CD4-positive, alpha-beta T cell treated with Interferon gamma for 1 hour (primary cell): ENCODE data around the gene FAM237B.
"Not testable (repeated sequence)": the region's sequence is repeated elsewhere in the genome, so short reads cannot be mapped to it uniquely, and the experiment has no call there.

ENCODE experiments used
- DNase-seq: peaks from one replicate; pipeline ENCODE4 v3.0.0-alpha.2; 2020

Gene FAM237B

DNA sequence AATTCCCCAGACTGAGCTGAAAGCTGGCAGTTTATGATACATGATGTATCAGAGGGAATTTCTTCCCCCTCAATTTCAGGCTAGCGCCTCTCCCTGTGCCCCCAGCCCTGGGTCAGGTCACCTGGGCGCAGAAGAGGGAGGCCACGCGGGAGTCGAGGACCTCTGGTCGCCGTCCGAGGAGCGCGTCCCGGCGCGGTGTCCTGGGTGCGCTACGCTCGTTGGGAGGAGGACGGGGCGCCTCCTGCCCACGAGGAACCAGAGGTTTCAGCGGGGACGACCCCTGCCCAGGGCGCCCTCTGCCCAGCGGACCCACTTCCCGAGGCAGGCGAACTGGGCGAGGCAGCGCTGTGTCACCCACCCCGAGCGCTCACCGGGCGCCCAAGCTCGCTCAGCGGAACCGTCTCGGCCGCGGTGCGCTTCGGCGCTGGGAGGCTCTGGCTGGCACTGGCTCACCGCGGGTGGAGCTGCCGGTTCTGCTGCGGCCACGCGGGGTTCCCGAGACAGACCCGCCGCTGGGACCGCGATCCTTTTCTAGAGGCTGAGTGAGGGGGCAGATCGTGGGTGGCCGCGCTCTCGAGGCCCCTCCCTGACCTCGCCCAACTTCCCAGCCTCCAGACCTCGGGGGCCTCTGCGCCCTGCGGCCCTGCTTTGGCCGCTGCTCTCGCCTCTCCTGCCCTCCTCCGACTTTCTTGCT lies at the start of gene FAM237B:
Gene FAM237B, minus strand, starts transcription at position 504 of the 694 bp plus-strand sequence. CDS start 1,556 bp downstream, outside the sequence.
- no peak for DNase-seq

DNA sequence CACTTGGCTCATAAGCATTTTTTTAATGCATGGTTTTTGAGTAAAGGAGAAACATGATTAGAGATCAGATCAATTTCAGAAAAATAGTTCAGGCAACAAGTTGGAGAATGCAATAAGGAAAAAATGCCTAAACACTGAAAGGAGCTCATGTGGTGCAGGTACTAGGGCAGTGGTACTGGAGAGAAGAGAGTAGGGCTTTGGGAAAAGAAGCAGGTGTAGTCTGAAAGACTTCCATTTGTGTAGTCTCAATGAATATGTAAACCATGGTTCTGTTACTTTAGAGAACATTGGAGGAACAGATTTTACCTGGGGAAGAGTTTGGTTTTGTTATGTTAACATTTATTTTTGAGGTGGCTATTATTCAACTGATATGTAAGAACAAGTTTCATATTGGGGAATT lies 30.9 kb upstream of the FAM237B start:
- DNase-seq = no peak

GRCh38 chr7:90350032-90350431 lies 28.9 kb upstream of the FAM237B start:
- not testable (repeated sequence) for DNase-seq

DNA sequence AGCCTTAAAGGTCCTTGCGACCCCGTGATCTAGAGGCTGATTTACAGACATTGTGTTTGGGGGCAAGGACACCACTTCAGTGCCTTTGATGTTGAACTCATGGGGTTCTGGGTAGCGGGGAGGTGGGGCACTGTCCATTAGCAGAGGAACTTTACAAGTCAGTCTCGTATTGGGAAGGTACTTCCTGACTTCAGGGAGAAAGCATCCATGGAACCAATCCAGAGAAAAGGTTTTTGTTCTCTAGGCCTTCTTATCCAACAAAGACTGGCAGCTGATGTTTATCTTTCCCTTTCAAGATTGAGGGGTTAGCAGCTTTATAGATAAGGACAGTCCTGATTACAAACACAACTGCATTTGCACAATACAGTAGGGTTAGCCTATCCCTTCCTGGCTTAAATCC lies 28.2 kb upstream of the FAM237B start:
- DNase-seq = no peak

DNA sequence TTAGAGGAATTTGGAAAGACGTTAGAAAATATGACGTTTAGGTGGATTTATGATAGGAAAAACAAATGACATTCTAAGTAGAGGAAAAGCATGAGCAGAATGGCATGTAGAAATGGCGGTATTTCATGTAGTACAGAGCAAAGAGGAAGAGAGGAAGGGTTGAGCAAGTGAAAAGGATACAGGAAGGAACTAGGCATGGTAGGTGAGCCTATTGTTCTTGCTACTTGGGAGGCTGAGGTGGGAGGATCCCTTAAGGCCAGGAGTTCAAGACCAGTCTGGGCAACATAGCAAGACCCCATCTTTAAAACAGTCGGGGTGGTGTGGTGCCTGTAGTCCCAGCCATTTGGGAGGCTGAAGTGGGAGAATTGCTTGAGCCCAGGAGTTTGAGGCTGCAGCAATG lies 26.7 kb upstream of the FAM237B start:
- no peak for DNase-seq

- DNase-seq = peak; percentile 94
These were observed 25.4 kb upstream of the FAM237B start, which contains the start of gene GTPBP10 for GRCh38 chr7:90346336-90347125. GTPBP10 (plus strand) TSS chr7:90346716; CDS start chr7:90346742, 26 bp downstream.

DNA sequence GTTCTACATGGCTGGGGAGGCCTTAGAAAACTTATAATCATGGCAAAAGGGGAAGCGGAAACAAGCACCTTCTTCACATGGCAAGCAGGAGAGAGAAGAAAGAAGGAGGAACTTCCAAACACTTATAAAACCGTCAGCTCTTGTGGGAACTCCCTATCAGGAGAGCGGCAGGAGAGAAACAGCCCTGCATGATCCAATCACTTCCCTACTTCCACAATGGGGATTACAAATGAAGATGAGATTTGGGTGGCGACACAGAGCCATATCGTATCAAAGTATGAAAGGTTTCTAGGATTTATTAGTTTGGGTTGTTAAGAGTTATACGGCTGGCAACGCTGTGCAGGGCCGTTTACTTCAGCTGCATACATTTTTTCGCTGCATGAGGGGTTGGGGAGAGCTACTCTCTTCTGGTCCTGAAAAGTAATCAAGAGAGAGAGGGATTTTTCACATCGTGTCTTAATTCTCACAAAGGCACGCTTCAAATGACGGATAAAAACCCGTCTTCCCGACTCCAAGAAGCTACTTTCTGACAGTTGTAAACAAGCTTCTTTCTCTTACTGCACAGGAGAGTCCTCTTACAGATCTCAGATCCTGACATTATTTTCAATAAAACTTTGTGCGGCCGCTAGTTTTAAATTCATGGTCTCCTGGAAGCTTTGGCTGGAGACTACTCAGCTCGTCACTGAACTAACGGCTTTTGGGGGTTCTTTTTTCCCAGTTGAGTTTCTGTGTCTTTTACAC lies 24.7 kb upstream of the FAM237B start:
- DNase-seq = no peak

DNA sequence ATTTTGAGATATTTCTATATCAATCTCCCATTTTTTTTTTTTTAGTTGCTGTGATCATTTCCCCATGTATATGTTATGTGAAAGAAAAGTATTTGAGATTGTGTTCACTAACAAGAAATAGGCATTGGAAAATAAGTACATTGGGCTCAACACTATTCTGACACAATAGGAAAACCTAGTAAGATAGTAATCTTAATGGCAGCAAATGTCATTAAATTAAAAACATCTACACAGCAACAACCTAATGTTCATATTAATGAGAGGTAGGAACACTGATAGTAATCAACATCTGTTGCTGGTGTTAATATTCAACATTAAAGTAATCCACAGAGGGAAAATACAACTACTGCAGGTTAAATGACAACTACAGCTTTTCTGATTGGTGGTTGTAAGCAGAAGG lies 23.9 kb upstream of the FAM237B start:
- no peak for DNase-seq

- no peak for DNase-seq
These were observed 16.0 kb upstream of the FAM237B start for GRCh38 chr7:90337106-90337505.

GRCh38 chr7:90334926-90335325 lies 13.8 kb upstream of the FAM237B start:
- not testable (repeated sequence) for DNase-seq

GRCh38 chr7:90334193-90334843 lies 13.2 kb upstream of the FAM237B start:
- DNase-seq = no peak

DNA sequence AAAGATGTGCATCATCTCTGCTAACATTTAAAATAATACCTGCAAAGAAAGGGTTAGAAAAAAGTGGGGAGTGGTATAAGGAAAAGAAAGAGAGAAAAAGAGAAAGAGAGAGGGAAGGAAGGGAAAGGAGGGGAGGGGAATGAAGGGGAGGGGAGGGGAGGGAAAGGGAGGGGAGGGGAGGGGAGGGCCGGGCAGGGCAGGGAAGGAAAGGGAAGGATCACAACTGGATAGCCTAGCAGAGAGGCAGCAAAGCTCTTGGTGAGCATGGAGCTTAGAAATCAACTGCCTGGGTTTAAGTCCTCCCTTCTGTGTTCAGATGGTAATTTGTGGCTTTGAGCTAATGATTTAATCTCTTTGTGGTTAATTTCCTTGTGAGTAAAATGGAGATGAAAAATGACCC lies 5.4 kb upstream of the FAM237B start:
- DNase-seq = no peak

GRCh38 chr7:90322837-90323236 lies 1.7 kb upstream of the FAM237B start:
- DNase-seq = no peak

GRCh38 chr7:90320418-90320800 lies 695 bp downstream of the FAM237B start:
- DNase-seq = no peak

- DNase-seq = no peak
These were observed 1.1 kb downstream of the FAM237B start for GRCh38 chr7:90320014-90320413.

DNA sequence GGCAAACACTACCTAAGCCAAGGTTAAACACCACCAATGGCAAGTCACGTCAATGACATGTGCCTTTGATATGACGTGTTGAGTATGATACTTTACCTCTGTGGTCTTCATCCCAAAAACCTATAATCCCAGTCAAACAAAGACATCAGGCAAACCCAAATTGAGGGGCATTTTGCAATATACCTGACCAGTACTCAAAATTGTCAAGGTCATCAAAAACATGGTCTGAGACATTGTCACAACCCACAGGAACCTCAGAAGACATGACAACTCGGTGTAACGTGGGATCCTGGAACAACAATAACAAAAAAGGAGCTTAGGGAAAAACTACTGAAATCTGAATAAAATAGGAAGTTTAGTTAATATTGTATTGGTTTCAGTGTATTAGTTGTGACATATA lies 7.2 kb downstream of the FAM237B start:
- DNase-seq = no peak

DNA sequence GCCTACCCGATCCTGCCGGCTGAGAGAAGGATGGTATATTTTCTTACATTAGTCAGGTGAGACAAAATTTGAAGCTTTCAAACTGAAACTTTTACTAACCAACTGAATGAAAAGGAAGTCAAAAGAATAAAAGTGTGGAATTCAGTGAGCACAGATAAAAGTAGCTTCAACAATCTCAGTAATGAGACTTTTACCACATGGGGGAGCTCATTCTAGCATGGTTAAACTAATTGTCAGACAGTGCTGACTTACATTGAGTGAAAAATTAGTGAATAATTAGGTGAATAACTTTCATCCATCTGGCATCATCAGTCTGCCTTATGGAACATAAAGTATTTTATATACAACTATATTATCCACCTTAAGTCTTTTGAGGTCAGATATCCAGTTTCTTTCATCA lies 8.4 kb downstream of the FAM237B start:
- no peak for DNase-seq

DNA sequence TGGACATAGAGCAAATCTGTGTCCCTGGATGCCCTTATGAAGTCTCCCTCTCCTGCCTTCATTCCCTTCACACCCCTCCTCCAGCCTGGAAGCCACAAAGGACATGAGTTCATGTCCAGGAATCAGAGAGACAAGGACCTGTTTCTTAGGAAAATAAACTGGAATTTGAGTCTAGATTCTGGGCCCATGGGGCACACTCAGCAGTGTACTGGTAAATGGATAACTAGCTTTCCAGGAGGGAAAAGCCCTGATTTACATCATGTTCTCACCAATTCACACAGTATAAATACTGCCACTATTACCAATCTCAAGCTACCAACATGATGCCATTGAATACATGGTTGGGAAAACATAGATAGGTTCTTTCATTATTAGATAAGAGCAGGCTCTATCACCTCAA lies 9.9 kb downstream of the FAM237B start:
- no peak for DNase-seq

GRCh38 chr7:90309872-90310271 lies 11.2 kb downstream of the FAM237B start:
- DNase-seq = no peak

GRCh38 chr7:90303241-90303640 lies 17.9 kb downstream of the FAM237B start:
- no peak for DNase-seq

DNA sequence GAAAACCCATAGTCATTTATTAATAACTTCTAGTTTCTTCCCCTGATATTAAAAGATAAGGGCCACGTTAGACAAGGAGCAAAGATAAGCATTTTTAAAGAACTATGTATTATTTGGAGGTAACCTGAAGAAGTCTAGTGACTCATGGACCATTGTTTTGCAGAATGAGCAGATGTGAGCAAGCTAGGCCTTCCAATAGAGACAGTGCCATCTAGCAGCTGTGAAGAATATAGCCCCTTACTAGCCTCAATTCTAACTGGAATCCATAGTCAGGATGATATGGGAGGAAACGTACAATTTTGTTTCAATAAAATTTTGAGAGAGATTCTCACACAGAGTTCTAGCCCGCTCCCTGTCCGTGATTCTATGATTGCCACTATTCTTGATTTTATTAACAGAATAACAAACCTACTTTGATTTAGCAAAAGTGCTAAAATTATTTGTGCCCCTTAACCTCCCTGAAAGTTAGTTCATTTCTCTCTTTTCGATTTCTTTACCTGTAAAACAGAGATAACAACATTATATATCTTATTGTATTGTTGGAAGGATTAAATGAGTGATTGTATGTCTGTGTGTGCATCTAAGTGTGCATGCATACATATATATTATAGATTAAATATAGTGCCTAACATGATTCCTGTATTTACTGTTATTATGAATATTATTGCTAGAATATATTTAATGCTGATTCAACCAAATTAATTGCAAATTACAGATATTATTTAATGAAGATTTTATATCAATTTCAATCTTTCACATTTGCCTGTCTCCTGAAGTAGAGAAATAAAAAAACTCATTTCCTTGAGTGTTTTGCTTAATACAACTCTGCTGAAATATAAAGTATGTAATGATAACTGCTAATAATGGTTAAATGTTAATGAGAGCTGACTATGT lies 22.7 kb downstream of the FAM237B start:
- no peak for DNase-seq
